ENCODE results near the gene IFI35.
"Not testable (repeated sequence)": the region's sequence is repeated elsewhere in the genome, so short reads cannot be mapped to it uniquely, and the experiment has no call there.

Gene IFI35

GRCh38 chr17:43006639-43007551 is at the start of gene IFI35:
IFI35 (plus strand) TSS chr17:43006784; CDS start chr17:43006948, 164 bp downstream.
- FAIRE-seq = no peak

- no peak for FAIRE-seq
Observed at GRCh38 chr17:42964161-42964932, 42.2 kb upstream of the IFI35 start, which contains the start of gene AARSD1. AARSD1 (minus strand) TSS chr17:42964454; CDS start chr17:42964440, 14 bp downstream.

GRCh38 chr17:42967925-42968324 is 38.7 kb upstream of the IFI35 start:
- FAIRE-seq = no peak

DNA sequence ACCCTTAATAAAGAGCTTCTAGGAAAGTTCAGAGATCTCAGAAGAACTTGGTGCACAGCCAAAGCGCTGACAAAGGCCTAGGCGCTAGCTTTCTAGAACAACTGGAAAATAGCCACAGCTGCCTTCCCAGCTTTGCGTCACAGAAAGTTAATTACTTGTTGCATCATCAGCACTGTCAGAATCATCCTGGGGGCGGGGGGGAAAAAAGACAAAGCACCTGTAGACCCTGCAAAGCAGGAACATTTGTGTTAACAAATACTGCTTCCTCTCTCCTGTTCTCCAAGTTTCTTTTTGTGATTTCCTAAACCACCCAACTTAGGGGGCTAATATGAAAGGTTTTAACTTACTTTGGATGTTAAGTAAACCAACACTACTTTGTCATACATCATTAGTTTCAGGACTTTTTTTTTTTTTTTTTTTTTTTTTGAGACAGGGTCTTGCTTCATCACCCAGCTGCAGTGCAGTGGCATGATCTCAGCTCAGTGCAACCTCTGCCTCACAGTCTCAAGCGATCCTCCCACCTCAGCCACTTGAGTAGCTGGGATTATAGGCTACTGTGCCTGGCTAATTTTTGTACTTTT is 37.5 kb upstream of the IFI35 start:
- FAIRE-seq = no peak

DNA sequence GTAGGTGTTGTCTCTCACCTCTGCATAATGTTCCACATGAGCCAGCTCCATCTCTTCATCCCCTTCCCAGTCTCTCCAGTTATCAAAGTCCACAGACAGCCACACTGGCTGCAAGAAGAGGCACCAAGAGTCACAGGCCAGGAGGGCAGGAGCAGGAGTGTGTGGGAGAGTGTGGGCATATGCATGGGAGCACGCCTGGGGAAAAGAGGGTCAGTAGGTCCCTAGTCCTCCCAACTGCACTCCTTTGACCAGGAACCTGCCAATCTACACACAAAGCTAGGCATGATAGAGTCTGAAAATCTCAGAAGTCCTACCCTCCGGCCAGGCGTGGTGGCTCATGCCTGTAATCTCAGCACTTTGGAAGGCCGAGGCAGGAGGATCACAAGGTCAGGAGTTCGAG is 35.0 kb upstream of the IFI35 start:
- FAIRE-seq = no peak

DNA sequence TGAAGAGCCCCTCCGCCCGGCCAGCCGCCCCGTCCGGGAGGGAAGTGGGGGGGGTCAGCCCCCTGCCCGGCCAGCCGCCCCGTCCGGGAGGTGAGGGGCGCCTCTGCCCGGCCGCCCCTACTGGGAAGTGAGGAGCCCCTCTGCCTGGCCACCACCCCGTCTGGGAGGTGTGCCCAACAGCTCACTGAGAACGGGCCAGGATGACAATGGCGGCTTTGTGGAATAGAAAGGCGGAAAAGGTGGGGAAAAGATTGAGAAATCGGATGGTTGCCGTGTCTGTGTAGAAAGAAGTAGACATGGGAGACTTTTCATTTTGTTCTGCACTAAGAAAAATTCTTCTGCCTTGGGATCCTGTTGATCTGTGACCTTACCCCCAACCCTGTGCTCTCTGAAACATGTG is 33.3 kb upstream of the IFI35 start:
- FAIRE-seq = not testable (repeated sequence)

DNA sequence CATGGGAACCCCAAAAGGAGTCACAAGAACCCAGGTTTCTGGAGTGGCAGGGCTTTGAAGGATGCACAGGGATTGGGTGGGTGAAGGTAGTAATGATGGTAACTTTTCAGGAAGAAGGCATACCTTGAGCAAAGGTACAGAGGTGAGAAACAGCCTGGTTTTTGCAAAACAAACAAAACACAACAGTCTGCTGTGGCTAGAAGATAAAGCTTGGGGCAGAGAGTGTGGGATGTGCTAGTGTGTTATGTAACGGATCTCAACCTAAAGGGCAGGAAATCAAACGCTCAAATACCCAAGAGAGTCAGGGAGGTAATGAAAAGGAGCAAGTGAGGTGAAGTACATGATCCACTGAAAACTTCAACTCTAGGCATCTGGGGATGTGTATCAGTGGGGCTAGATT is 31.3 kb upstream of the IFI35 start:
- no peak for FAIRE-seq

DNA sequence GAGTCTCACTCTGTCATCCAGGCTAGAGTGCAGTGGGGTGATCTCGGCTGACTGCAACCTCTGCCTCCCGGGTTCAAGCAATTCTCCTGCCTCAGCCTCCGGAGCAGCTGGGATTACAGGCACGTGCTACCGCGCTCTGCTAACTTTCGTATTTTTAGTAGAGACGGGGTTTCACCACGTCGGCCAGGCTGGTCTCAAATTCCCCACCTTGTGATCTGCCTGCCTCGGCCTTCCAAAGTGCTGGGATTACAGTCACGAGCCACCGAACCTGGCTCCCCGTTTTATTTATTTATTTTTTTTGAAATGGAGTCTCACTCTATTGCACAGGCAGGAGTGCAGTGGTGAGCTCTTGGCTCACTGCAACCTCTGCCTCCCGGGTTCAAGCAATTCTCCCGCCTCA is 30.9 kb upstream of the IFI35 start:
- FAIRE-seq = not testable (repeated sequence)

DNA sequence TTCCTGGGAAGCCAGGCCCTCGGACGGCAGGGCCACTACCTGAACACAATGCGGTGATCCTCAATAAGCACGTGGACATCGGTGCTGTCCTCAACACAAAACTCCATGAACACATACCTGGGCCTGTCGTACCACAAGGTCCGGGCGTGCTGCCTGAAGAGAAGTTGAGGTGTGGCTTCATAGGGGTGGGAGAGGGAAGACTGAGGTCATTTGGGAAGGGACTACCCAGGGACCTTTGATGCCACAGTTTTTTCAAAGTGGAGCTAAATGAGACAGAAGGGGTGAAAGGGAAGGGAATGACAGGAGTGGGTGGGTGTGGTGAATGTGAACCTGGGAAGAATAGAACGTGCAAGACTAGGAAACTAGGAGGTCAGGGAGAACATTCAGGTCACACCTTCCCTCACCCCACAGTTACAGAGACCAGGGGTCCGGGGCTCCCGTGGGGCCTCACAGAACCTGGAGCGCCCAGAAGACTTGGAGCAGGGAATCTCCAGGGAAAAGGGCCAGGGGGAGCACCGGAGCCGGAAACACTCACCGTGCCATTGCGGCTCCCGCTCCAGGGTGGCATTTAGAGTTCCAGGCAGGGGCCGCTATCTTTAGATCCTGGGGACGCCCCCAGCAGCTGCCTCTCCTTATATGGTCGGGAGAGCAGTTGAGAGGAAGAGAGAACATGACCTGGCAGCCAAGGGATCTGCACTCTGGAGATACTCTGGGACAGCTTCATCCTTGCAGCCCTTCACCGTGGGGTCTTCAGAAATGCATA is 26.9 kb upstream of the IFI35 start, which contains the start of gene PTGES3L:
TSS of gene PTGES3L (minus strand) at position 570 of the 763 bp plus-strand sequence. CDS start at position 543, 27 bp downstream.
- FAIRE-seq = no peak

- FAIRE-seq = no peak
Observed at GRCh38 chr17:42980274-42980765, 26.3 kb upstream of the IFI35 start, which contains the start of gene RUNDC1. RUNDC1 (plus strand) TSS chr17:42980565; CDS start chr17:42980577, 12 bp downstream.

GRCh38 chr17:42980766-42981397 is 25.7 kb upstream of the IFI35 start:
- FAIRE-seq = no peak

DNA sequence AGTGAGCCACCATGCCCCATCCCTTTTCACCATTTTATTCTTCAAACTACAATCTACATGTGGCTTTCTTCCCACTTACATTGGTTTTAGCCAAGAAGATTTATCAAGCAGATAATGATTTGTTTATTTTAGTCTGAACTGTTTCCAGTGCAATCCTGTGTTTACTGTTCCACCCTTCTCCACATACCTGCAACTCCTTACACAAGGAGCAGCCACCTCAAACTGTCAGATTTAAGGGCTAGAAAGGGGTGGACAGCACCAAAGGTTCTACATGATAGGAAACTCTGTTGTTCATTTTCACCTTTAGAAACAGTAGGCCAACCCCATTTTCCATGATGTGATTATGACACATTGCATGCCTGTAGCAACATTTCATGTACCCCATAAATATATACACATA is 24.3 kb upstream of the IFI35 start:
- FAIRE-seq = no peak

GRCh38 chr17:42985225-42985624 is 21.4 kb upstream of the IFI35 start:
- no peak for FAIRE-seq

DNA sequence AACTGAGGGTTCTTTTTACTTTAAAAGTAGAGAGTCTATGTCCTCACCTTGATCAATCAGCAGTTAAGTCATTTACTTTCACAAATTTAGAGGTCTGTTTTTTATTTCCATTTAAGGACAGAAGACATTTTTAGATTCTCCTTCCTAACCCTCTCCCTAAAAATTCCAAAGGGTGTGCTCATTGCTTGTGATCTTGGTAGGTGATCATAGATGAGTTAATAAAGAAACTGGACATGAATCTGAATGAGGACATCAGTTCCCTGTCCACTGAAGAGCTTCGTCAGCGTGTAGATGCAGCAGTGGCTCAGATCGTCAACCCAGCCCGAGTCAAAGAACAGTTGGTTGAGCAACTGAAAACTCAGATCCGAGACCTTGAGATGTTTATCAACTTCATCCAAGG is 17.4 kb upstream of the IFI35 start:
- no peak for FAIRE-seq

- no peak for FAIRE-seq
Observed at GRCh38 chr17:42989726-42990652, 16.6 kb upstream of the IFI35 start.

GRCh38 chr17:42991471-42991870 is 15.1 kb upstream of the IFI35 start:
- no peak for FAIRE-seq

DNA sequence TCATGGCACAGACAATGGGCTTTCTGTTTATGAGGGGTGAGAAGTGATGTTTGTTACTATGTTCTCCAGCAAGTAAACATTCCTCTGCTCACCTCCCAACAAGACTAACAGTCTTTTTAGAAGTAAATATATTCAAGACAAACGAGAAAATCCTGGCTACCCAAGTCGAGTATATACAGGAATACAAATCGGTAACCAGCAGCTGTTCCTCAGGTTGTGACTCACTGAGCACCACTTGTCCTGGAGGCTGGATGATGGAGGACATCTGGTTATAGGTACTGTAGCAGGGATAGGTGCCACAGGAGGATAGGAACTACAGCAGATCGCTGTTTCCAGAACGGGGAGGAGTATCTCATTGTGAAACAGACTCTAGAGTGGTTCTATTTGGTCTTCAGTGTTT is 13.7 kb upstream of the IFI35 start:
- FAIRE-seq = no peak

- FAIRE-seq = not testable (repeated sequence)
Observed at GRCh38 chr17:42993913-42994312, 12.7 kb upstream of the IFI35 start.

DNA sequence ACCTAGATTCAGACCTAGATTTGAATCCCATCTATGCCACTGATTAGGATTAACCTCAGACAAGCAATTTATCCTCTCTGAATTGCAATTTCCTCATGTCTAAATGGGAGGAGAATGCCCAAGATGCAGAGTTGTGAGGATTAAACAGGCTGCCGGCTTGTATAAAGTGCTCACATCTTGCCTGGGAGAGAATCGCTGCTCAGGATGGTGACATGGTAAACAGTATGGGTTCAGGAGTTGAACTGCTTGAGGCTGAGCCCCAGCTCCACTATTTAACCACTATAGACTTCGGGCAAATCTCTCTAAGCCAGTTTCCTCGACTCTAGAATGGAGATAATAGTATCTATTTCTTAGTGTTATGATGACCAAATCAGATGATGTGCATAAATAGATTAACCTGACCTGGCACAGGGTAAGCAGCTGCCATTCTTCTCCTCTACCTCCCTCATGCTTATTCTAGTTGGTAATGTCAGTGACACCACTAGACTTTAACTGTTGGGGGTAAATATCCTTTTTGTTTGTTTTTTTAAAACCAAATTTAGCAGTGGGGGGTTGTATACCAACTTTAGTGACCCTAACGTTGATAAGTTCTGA is 9.1 kb upstream of the IFI35 start:
- no peak for FAIRE-seq
